ENCODE measurements around the gene OR5I1. TPM values are rescaled to one million over a fixed set of nuclear protein-coding genes. Genes with fewer than 3 reads are reported as not detected.

The OR5I1 gene
- total and polyA plus RNA-seq, 2 donors (not counting 1 experiment from before 2014, with no cell fraction given) = not detected

DNA sequence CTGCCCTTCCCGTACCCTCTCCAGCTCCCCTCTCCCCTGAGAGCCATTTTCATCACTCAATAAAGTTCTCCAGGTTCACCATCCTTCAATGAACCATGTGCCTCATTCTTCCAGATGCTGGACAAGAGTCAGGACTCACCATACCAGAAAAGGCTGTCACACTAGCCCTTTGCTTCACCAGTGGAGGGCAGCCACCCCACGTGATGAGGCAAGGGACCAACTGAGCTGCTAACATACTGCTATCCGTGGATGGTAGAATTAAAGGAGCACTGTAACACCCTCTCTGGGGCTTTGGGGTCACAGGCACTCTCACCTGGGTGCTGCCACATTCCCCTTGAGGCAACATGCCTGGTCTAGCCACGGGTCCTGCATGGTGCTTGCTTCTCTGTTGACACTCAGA is 13.1 kb upstream of the OR5I1 start:
- H3K27ac ChIP-seq (ENCODE audit: insufficient read depth, low read length) = no peak overlapping the region
- H3K9ac ChIP-seq (ENCODE audit: insufficient read depth, low read length) = no peak overlapping the region
- no peak for TF ChIP-seq EZH2 (IDR thresholded peaks at IDR 0.05; ENCODE audit: low read length, missing control alignments)
- TF ChIP-seq, protein P1, sequence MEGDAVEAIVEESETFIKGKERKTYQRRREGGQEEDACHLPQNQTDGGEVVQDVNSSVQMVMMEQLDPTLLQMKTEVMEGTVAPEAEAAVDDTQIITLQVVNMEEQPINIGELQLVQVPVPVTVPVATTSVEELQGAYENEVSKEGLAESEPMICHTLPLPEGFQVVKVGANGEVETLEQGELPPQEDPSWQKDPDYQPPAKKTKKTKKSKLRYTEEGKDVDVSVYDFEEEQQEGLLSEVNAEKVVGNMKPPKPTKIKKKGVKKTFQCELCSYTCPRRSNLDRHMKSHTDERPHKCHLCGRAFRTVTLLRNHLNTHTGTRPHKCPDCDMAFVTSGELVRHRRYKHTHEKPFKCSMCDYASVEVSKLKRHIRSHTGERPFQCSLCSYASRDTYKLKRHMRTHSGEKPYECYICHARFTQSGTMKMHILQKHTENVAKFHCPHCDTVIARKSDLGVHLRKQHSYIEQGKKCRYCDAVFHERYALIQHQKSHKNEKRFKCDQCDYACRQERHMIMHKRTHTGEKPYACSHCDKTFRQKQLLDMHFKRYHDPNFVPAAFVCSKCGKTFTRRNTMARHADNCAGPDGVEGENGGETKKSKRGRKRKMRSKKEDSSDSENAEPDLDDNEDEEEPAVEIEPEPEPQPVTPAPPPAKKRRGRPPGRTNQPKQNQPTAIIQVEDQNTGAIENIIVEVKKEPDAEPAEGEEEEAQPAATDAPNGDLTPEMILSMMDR (conservative IDR thresholded peaks at IDR 0.05 in 1 of 2, IDR thresholded peaks at IDR 0.05 in 1 of 2; ENCODE audit: low read depth in 1 of 2, low read length in 2 of 2) = no peak
- DNase-seq (ENCODE audit: low read depth in 2 of 2) = no peak
- no peaks in the 10 kb centered on the region for H3K36me3 ChIP-seq (ENCODE audit: control insufficient read depth, insufficient read depth, low read length)
- H4K20me1 ChIP-seq (ENCODE audit: control insufficient read depth, extremely low read depth, insufficient read depth, low read length) = no peaks in the 10 kb centered on the region
- H3K4me3 ChIP-seq (replicated peaks in 1 of 4; ENCODE audit: control extremely low read depth in 1 of 4, insufficient read depth in 1 of 4, low read depth in 3 of 4, low read length in 4 of 4) = no peak overlapping the region
- H2AFZ ChIP-seq (ENCODE audit: low read length) = no peak overlapping the region
- H3K79me2 ChIP-seq (ENCODE audit: control insufficient read depth, insufficient read depth, low read length) = no peaks in the 10 kb centered on the region
- H3K9me3 ChIP-seq (ENCODE audit: control insufficient read depth, insufficient read depth, low read depth, low read length) = no peaks in the 10 kb centered on the region
- H3K4me2 ChIP-seq (ENCODE audit: extremely low read depth, insufficient read depth, low read length) = no peak overlapping the region
- H3K4me1 ChIP-seq (ENCODE audit: control insufficient read depth, extremely low read depth, insufficient read depth, low read length) = no peaks in the 10 kb centered on the region
- no peaks in the 10 kb centered on the region for H3K27me3 ChIP-seq (ENCODE audit: control insufficient read depth, insufficient read depth, low read length)

DNA sequence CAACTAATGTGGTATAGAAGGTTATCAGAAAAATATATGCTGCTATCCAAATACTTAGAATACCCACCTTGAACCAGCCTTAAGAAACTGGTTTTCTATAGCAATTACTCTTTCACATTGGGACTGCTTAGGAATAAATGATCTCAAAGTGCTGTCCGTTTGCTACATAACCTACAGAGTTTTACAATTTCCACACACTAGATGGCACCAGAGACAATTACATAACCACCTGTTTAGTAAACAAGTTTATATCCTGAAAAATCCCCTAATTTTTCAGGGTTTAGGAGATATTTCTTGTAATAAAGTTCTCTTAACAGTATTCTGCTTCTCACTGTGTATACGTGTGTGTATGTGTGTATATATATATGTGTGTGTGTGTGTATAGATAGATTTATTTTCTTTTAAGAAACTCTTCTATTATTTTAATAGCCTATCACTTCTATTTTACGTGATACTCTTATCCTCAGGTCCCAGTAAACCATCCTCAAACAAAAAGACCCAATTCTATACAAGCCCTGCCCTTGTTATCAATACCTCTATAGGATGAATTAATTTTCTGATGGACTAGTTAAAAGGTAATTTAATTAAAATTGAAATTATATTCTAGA is 6.7 kb upstream of the OR5I1 start:
- TF ChIP-seq, protein P1 (conservative IDR thresholded peaks at IDR 0.05 in 1 of 2, IDR thresholded peaks at IDR 0.05 in 1 of 2; ENCODE audit: low read depth in 1 of 2, low read length in 2 of 2) = no peak
- no peak for TF ChIP-seq EZH2 (IDR thresholded peaks at IDR 0.05; ENCODE audit: low read length, missing control alignments)
- H3K4me3 ChIP-seq (replicated peaks in 1 of 4; ENCODE audit: control extremely low read depth in 1 of 4, insufficient read depth in 1 of 4, low read depth in 3 of 4, low read length in 4 of 4) = no peak overlapping the region
- H3K9ac ChIP-seq (ENCODE audit: insufficient read depth, low read length) = no peak overlapping the region
- H3K27me3 ChIP-seq (ENCODE audit: control insufficient read depth, insufficient read depth, low read length) = no peaks in the 10 kb centered on the region
- DNase-seq (ENCODE audit: low read depth in 2 of 2) = peak; percentile 1 to 4
- H3K79me2 ChIP-seq (ENCODE audit: control insufficient read depth, insufficient read depth, low read length) = no peaks in the 10 kb centered on the region
- H3K4me2 ChIP-seq (ENCODE audit: extremely low read depth, insufficient read depth, low read length) = no peak overlapping the region
- H3K9me3 ChIP-seq (ENCODE audit: control insufficient read depth, insufficient read depth, low read depth, low read length) = no peaks in the 10 kb centered on the region
- H4K20me1 ChIP-seq (ENCODE audit: control insufficient read depth, extremely low read depth, insufficient read depth, low read length) = no peaks in the 10 kb centered on the region
- no peak overlapping the region for H2AFZ ChIP-seq (ENCODE audit: low read length)
- H3K4me1 ChIP-seq (ENCODE audit: control insufficient read depth, extremely low read depth, insufficient read depth, low read length) = no peaks in the 10 kb centered on the region
- H3K36me3 ChIP-seq (ENCODE audit: control insufficient read depth, insufficient read depth, low read length) = no peaks in the 10 kb centered on the region
- no peak overlapping the region for H3K27ac ChIP-seq (ENCODE audit: insufficient read depth, low read length)

DNA sequence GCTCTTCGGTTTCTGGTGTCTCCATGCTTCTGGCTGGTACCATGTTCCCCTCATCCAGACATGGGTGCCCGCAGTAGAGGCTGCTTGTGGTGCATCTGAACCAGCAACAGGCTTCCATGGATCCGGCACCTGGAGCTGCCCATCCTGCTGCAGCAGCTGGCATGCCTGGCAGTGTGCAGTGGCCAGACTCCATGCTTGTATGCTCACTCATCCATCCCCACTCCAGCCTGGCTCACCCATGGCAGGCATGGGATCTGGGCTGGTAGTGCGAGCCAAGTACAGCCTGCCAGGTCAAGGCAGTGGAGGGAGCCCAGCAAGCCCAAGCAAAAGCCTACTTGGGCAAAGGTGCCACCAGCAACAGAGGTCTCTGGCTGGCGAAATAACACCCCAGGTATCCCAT is 15.7 kb downstream of the OR5I1 start:
- no peaks in the 10 kb centered on the region for H3K36me3 ChIP-seq (ENCODE audit: control insufficient read depth, insufficient read depth, low read length)
- no peaks in the 10 kb centered on the region for H3K79me2 ChIP-seq (ENCODE audit: control insufficient read depth, insufficient read depth, low read length)
- H3K9ac ChIP-seq (ENCODE audit: insufficient read depth, low read length) = no peak overlapping the region
- H3K27me3 ChIP-seq (ENCODE audit: control insufficient read depth, insufficient read depth, low read length) = no peaks in the 10 kb centered on the region
- no peak overlapping the region for H3K27ac ChIP-seq (ENCODE audit: insufficient read depth, low read length)
- no peak overlapping the region for H3K4me3 ChIP-seq (replicated peaks in 1 of 4; ENCODE audit: control extremely low read depth in 1 of 4, insufficient read depth in 1 of 4, low read depth in 3 of 4, low read length in 4 of 4)
- no peaks in the 10 kb centered on the region for H3K9me3 ChIP-seq (ENCODE audit: control insufficient read depth, insufficient read depth, low read depth, low read length)
- no peaks in the 10 kb centered on the region for H4K20me1 ChIP-seq (ENCODE audit: control insufficient read depth, extremely low read depth, insufficient read depth, low read length)
- no peak overlapping the region for H3K4me2 ChIP-seq (ENCODE audit: extremely low read depth, insufficient read depth, low read length)
- TF ChIP-seq, protein P1 (conservative IDR thresholded peaks at IDR 0.05 in 1 of 2, IDR thresholded peaks at IDR 0.05 in 1 of 2; ENCODE audit: low read depth in 1 of 2, low read length in 2 of 2) = no peak
- no peak for TF ChIP-seq EZH2 (IDR thresholded peaks at IDR 0.05; ENCODE audit: low read length, missing control alignments)
- H2AFZ ChIP-seq (ENCODE audit: low read length) = no peak overlapping the region
- no peaks in the 10 kb centered on the region for H3K4me1 ChIP-seq (ENCODE audit: control insufficient read depth, extremely low read depth, insufficient read depth, low read length)
- no peak for DNase-seq (ENCODE audit: low read depth in 2 of 2)

Measured in fibroblast of lung (primary cell).